Gastroesophageal sphincter (tissue), 4 donors: ENCODE results near the gene ZNF419. TPM values are rescaled to one million over a fixed set of nuclear protein-coding genes. Genes with fewer than 3 reads are reported as not detected.
"Not testable (repeated sequence)": the region's sequence is repeated elsewhere in the genome, so short reads cannot be mapped to it uniquely, and the experiment has no call there.

ENCODE experiments used
- ATAC-seq: fragments of 150-250 bp; one replicate; pipeline ENCODE4 v1.9.1; 2016; ENCODE audit warnings: mild to moderate bottlenecking, moderate library complexity
- H3K27ac ChIP-seq, 4 donors: fragments of 200-600 bp; sonication (generic) in 3 of 4; 1 replicate in 3 of 4; 2 replicates in 1 of 4; pipeline ENCODE4 v1.5.1; 2016 to 2019
- H3K27me3 ChIP-seq: fragments of 200-600 bp; sonication (generic); one replicate; pipeline ENCODE4 v1.5.1; 2019
- H3K36me3 ChIP-seq, 2 donors: fragments of 200-600 bp; sonication (generic); one replicate each; pipeline ENCODE4 v1.5.1; 2019; ENCODE audit warnings: control low read depth in 1 of 2
- H3K4me1 ChIP-seq, 3 donors: fragments of 200-600 bp; sonication (generic); 1 replicate in 2 of 3; 2 replicates in 1 of 3; pipeline ENCODE4 v1.5.1; 2016 to 2019; ENCODE audit warnings: control low read depth in 2 of 3
- H3K4me3 ChIP-seq, 2 donors: fragments of 200-600 bp; sonication (generic); one replicate each; pipeline ENCODE4 v1.5.1; 2019; ENCODE audit warnings: mild to moderate bottlenecking in 1 of 2, moderate library complexity in 1 of 2
- H3K9me3 ChIP-seq, 3 donors: fragments of 200-600 bp; sonication (generic); one replicate each; pipeline ENCODE4 v1.5.1; 2017 to 2019; ENCODE audit warnings: control low read depth in 2 of 3
- CTCF ChIP-seq, 4 experiments: fragments of 200-600 bp in 2 of 4; fragments of 450-650 bp in 2 of 4; sonication (generic) in 1 of 4; IDR thresholded peaks; one replicate each; pipeline ENCODE4 v1.5.1; 2017 to 2019; ENCODE audit warnings: antibody characterized with exemption in 4 of 4, mild to moderate bottlenecking in 2 of 4, moderate library complexity in 2 of 4
- EP300 ChIP-seq: sonication (generic); formaldehyde crosslinking; IDR thresholded peaks from one replicate; pipeline ENCODE4 v1.6.1; 2017; ENCODE audit warnings: antibody characterized with exemption, mild to moderate bottlenecking
- POLR2A ChIP-seq, 2 donors: fragments of 450-650 bp; IDR thresholded peaks; one replicate each; pipeline ENCODE4 v1.6.1; 2017; ENCODE audit warnings: antibody characterized with exemption in 2 of 2, mild to moderate bottlenecking in 2 of 2, moderate library complexity in 1 of 2
- POLR2AphosphoS5 ChIP-seq: sonication (generic); formaldehyde crosslinking; IDR thresholded peaks from one replicate; pipeline ENCODE4 v1.6.1; 2017; ENCODE audit warnings: antibody characterized with exemption
- WGBS, 2 donors: methylation state at CpG; one replicate each; pipeline ENCODE4 v1.1.5; 2018; ENCODE audit warnings: low coverage in 1 of 2; 5-methylcytosine and 5-hydroxymethylcytosine counted together
- total RNA-seq, 4 donors: library from RNA; depleted of rRNA; stranded (reverse); fragments of >200 nt; gene quantifications; one replicate each; pipeline ENCODE4 v1.1.0, GENCODE V29; 2016

Gene ZNF419
- total RNA-seq = 10 to 100 TPM in 2 of 4 donors, 1 to 10 TPM in 2; 6.4 to 30.8 (median 10.1) TPM

- Histone ChIP-seq H3K27ac (peak within 1 kb of the TSS; percentile 18 to 81 (median 79)), H3K36me3 (peaks cover 0 to 32% of the 10 kb centered on the region in 2 donors)
- WGBS, 2 donors = 3 to 11% methylated on average over 3 to 13 of the region's 69 CpGs
These were observed at the start of gene ZNF419 for GRCh38 chr19:57487477-57488298. ZNF419 (plus strand) TSS chr19:57487750; CDS start chr19:57487951, 201 bp downstream.

GRCh38 chr19:57437931-57438330, 49.6 kb upstream of the ZNF419 start:
- no peaks in the 10 kb centered on the region for H3K27me3 ChIP-seq
- peaks cover 0 to 39% of the 10 kb centered on the region in 2 donors for H3K36me3 ChIP-seq
- WGBS, 2 donors = 86% methylated on average over 2 of the region's 4 CpGs; no CpG with 5 or more reads in 1 of the 2 donors
- no peak for TF ChIP-seq CTCF (IDR thresholded peaks at IDR 0.05)
- TF ChIP-seq POLR2AphosphoS5 = no peak
- TF ChIP-seq EP300 = no peak
- no peak for TF ChIP-seq POLR2A (IDR thresholded peaks at IDR 0.05)
- no peak overlapping the region for H3K4me3 ChIP-seq
- H3K27ac ChIP-seq = no peak overlapping the region
- ATAC-seq = no peak
- H3K9me3 ChIP-seq = peaks cover 0 to 40% (median 0%) of the 10 kb centered on the region in 3 donors
- peaks cover 0 to 24% (median 14%) of the 10 kb centered on the region in 3 donors for H3K4me1 ChIP-seq

More at GRCh38 chr19:57487477-57488298, at the start of gene ZNF419:
- TF ChIP-seq POLR2A (IDR thresholded peaks at IDR 0.05) = peak; percentile 27 to 45
- TF ChIP-seq POLR2AphosphoS5 = peak; percentile 42
- peak in 2 of 4 experiments; percentile 7 to 13 for TF ChIP-seq CTCF (IDR thresholded peaks at IDR 0.05)
- not testable (repeated sequence) for H3K9me3 ChIP-seq, H3K4me1 ChIP-seq, H3K27me3 ChIP-seq
- H3K4me3 ChIP-seq = peak within 1 kb of the TSS; percentile 82 to 85
- ATAC-seq = peak; percentile 98

GRCh38 chr19:57438925-57439324, 48.6 kb upstream of the ZNF419 start:
- TF ChIP-seq EP300 = no peak
- no peak for TF ChIP-seq POLR2AphosphoS5
- TF ChIP-seq POLR2A (IDR thresholded peaks at IDR 0.05) = no peak
- no peak for TF ChIP-seq CTCF (IDR thresholded peaks at IDR 0.05)
- 72 to 77% methylated on average over 3 to 9 of the region's 9 CpGs for WGBS, 2 donors
- Histone ChIP-seq H3K4me3 (no peak overlapping the region), H3K4me1 (peaks cover 0 to 24% (median 14%) of the 10 kb centered on the region in 3 donors), H3K9me3 (peaks cover 0 to 50% (median 0%) of the 10 kb centered on the region in 3 donors), H3K27ac (no peak overlapping the region), H3K36me3 (peaks cover 0 to 49% of the 10 kb centered on the region in 2 donors), H3K27me3 (no peaks in the 10 kb centered on the region)
- no peak for ATAC-seq

- H3K9me3 ChIP-seq = peaks cover 0 to 80% (median 0%) of the 10 kb centered on the region in 3 donors
- H3K4me3 ChIP-seq = no peak overlapping the region
- TF ChIP-seq POLR2AphosphoS5 = no peak
- no peak for TF ChIP-seq EP300
- no peak for ATAC-seq
- H3K27ac ChIP-seq = no peak overlapping the region
- no peaks in the 10 kb centered on the region for H3K4me1 ChIP-seq
- no peaks in the 10 kb centered on the region for H3K27me3 ChIP-seq
- 85 to 95% methylated on average over 5 to 6 of the region's 7 CpGs for WGBS, 2 donors
- H3K36me3 ChIP-seq = peaks cover 0 to 76% of the 10 kb centered on the region in 2 donors
These were observed 45.4 kb upstream of the ZNF419 start for GRCh38 chr19:57441979-57442752.

GRCh38 chr19:57443121-57443696, 44.3 kb upstream of the ZNF419 start:
- H3K9me3 ChIP-seq = peaks cover 0 to 91% (median 0%) of the 10 kb centered on the region in 3 donors

More at GRCh38 chr19:57443121-57443696, 44.3 kb upstream of the ZNF419 start:
- TF ChIP-seq EP300 = no peak
- no peak for TF ChIP-seq POLR2AphosphoS5
- no peak for TF ChIP-seq POLR2A (IDR thresholded peaks at IDR 0.05)
- TF ChIP-seq CTCF (IDR thresholded peaks at IDR 0.05) = no peak
- WGBS, 2 donors = 73 to 80% methylated on average over 3 to 4 of the region's 5 CpGs
- Histone ChIP-seq H3K4me1 (no peaks in the 10 kb centered on the region), H3K36me3 (peaks cover 0 to 70% of the 10 kb centered on the region in 2 donors), H3K4me3 (no peak overlapping the region), H3K27me3 (no peaks in the 10 kb centered on the region), H3K27ac (no peak overlapping the region)
- ATAC-seq = no peak
